PC-3 (cell line): ENCODE data around the gene ELMO3. TPM values are rescaled to one million over a fixed set of nuclear protein-coding genes. Genes with fewer than 3 reads are reported as not detected.

Experiments
- ATAC-seq: fragments of 200-7000 bp; cut with Tn5 transposase; 2 replicates; pipeline ENCODE4 v1.9.1; 2020; ENCODE audit warnings: mild to moderate bottlenecking, moderate library complexity
- BruUV-seq: library from RNA; stranded (reverse); fragments of 400-500 nt; replicated peaks from 2 replicates; lab custom pipeline; 2021; lab: Mats Ljungman, UMichigan
- CTCF ChIA-PET: fragments of 300-600 bp; sonication (Branson Sonifier 250); formaldehyde crosslinking; loops from one replicate; lab custom pipeline; 2022; ENCODE audit warnings: antibody characterized with exemption; lab: Charles Lee
- POLR2A ChIA-PET: fragments of 300-600 bp; sonication (Branson Sonifier 250); formaldehyde crosslinking; loops from one replicate; lab custom pipeline; 2022; ENCODE audit warnings: antibody characterized with exemption; ENCODE audit not compliant: unreplicated experiment; lab: Charles Lee
- DNase-seq: peaks from one replicate; pipeline ENCODE4 v3.0.0-alpha.2; 2015
- H2AFZ ChIP-seq: fragments of 300-600 bp; sonication (generic); 2 replicates; pipeline ENCODE4 v1.6.0; 2016; ENCODE audit warnings: antibody characterized with exemption, low read length
- H3F3A ChIP-seq: fragments of 300-600 bp; sonication (generic); one replicate; pipeline ENCODE4 v1.6.0; 2017; ENCODE audit warnings: antibody characterized with exemption, low read length, control low read depth, mild to moderate bottlenecking; ENCODE audit not compliant: unreplicated experiment
- H3K27ac ChIP-seq: fragments of 300-600 bp; sonication (generic); 2 replicates; pipeline ENCODE4 v1.5.1; 2016; ENCODE audit warnings: mild to moderate bottlenecking, low read length
- H3K27me3 ChIP-seq: fragments of 300-600 bp; sonication (generic); 2 replicates; pipeline ENCODE4 v1.6.1; 2016; ENCODE audit warnings: low read length, mixed read lengths
- H3K36me3 ChIP-seq: fragments of 300-600 bp; sonication (generic); 2 replicates; pipeline ENCODE4 v1.6.1; 2016; ENCODE audit warnings: low read depth, mixed run types, low read length, mixed read lengths
- H3K4me1 ChIP-seq: fragments of 300-600 bp; sonication (generic); 2 replicates; pipeline ENCODE4 v1.5.1; 2016; ENCODE audit warnings: low read length; ENCODE audit not compliant: insufficient read depth
- H3K4me2 ChIP-seq: fragments of 300-600 bp; sonication (generic); 2 replicates; pipeline ENCODE4 v1.6.0; 2016; ENCODE audit warnings: low read length
- H3K4me3 ChIP-seq: fragments of 300-600 bp; sonication (generic); 2 replicates; pipeline ENCODE4 v1.5.1; 2016; ENCODE audit warnings: mild to moderate bottlenecking, low read length, mixed read lengths
- H3K79me2 ChIP-seq: fragments of 300-600 bp; sonication (generic); 2 replicates; pipeline ENCODE4 v1.6.1; 2017; ENCODE audit warnings: low read length, mixed read lengths
- H3K9ac ChIP-seq: fragments of 300-600 bp; sonication (generic); 2 replicates; pipeline ENCODE4 v1.6.0; 2016; ENCODE audit warnings: mild to moderate bottlenecking, low read length
- H3K9me2 ChIP-seq: fragments of 300-600 bp; sonication (generic); replicated peaks from 2 replicates; pipeline ENCODE4 v1.6.1; 2016; ENCODE audit warnings: mixed run types, low read length, mixed read lengths
- H3K9me3 ChIP-seq: fragments of 300-600 bp; sonication (generic); 2 replicates; pipeline ENCODE4 v1.6.1; 2016; ENCODE audit warnings: low read length, mixed read lengths
- H4K20me1 ChIP-seq: fragments of 300-600 bp; sonication (generic); 2 replicates; pipeline ENCODE4 v1.6.1; 2016; ENCODE audit warnings: low read length, mixed read lengths
- EZH2 ChIP-seq: fragments of 300-600 bp; sonication (generic); IDR thresholded peaks from one replicate; pipeline ENCODE4 v1.6.1; 2017; ENCODE audit warnings: antibody characterized with exemption, mild to moderate bottlenecking, low read length; ENCODE audit not compliant: unreplicated experiment
- EZH2phosphoT487 ChIP-seq: fragments of 300-600 bp; sonication (generic); IDR thresholded peaks from 2 replicates; pipeline ENCODE4 v1.6.1; 2018; ENCODE audit warnings: mild to moderate bottlenecking, antibody characterized with exemption, low read length, borderline replicate concordance
- intact Hi-C: fragments of 100-400 bp; cut with micrococcal nuclease; formaldehyde crosslinking; loops from 2 replicates; pipeline ENCODE4 v1.9.0; 2023
- total RNA-seq: library from RNA; depleted of rRNA; stranded (reverse); fragments of >200 nt; gene quantifications from 2 replicates; pipeline ENCODE4 v1.2.3, GENCODE V29; 2014
- TF ChIP-seq, protein P1 (sequence below): fragments of 300-600 bp; sonication (generic); conservative IDR thresholded peaks from 2 replicates; pipeline ENCODE4 v1.5.1; 2017; ENCODE audit warnings: antibody characterized with exemption, low read depth, mild to moderate bottlenecking, low read length

The ELMO3 gene
- total RNA-seq, 1 experiment from 2014 or later, result 2.2 TPM

DNA sequence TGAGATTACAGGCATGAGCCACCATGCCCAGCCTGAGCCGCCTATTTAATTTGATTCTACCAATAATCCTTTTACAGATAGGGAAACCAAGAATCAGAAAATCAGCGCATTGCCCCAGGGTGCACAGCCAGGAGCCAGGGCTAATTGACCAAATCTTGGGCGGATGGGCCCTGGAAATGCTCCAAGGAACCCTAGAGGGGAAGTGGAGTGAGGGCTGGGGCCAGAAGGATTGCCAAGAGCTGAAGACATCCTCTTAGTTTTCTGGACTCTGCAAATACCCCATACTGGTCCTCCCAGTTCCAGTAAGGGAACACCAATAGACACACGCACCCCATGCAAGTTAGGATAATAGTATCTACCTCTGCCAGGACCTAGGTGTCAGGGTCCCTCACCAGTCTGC is 44.5 kb downstream of the ELMO3 start:
- no peaks in the 10 kb centered on the region for H3K27me3 ChIP-seq
- ChIA-PET CTCF (no interaction called here), POLR2A (no interaction called here)
- ATAC-seq (no peak), DNase-seq (no peak)
- peaks cover 66% of the 10 kb centered on the region for H3K79me2 ChIP-seq
- no peaks in the 10 kb centered on the region for H4K20me1 ChIP-seq
- H3K36me3 ChIP-seq, result 0 out of 2 replicates have a peak, but pooled peaks cover 8% of the 10 kb centered on the region
- H3K4me2 ChIP-seq, result peak overlapping the region; percentile 95
- H3K27ac ChIP-seq, result peak overlapping the region; percentile 88
- H3K9me2 ChIP-seq, result no peaks in the 10 kb centered on the region
- peak overlapping the region; percentile 48; the same call in 1 of the 2 replicates for H3K4me3 ChIP-seq
- H3K4me1 ChIP-seq, result peaks cover 62% of the 10 kb centered on the region
- intact Hi-C loops, result loop anchor here (10.0 kb wide), 1 partner anchor 49 kb away; the partner anchor contains the start of genes E2F4, ELMO3 and EXOC3L1
- peak overlapping the region; percentile 30 for H3K9ac ChIP-seq
- TF ChIP-seq EZH2, result no peak
- no peak for TF ChIP-seq EZH2phosphoT487
- TF ChIP-seq, protein P1, sequence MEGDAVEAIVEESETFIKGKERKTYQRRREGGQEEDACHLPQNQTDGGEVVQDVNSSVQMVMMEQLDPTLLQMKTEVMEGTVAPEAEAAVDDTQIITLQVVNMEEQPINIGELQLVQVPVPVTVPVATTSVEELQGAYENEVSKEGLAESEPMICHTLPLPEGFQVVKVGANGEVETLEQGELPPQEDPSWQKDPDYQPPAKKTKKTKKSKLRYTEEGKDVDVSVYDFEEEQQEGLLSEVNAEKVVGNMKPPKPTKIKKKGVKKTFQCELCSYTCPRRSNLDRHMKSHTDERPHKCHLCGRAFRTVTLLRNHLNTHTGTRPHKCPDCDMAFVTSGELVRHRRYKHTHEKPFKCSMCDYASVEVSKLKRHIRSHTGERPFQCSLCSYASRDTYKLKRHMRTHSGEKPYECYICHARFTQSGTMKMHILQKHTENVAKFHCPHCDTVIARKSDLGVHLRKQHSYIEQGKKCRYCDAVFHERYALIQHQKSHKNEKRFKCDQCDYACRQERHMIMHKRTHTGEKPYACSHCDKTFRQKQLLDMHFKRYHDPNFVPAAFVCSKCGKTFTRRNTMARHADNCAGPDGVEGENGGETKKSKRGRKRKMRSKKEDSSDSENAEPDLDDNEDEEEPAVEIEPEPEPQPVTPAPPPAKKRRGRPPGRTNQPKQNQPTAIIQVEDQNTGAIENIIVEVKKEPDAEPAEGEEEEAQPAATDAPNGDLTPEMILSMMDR, result no peak
- no peak overlapping the region for H2AFZ ChIP-seq
- no peaks in the 10 kb centered on the region for H3K9me3 ChIP-seq
- peaks cover 15% of the 10 kb centered on the region for H3F3A ChIP-seq
- no TSS peak for BruUV-seq

DNA sequence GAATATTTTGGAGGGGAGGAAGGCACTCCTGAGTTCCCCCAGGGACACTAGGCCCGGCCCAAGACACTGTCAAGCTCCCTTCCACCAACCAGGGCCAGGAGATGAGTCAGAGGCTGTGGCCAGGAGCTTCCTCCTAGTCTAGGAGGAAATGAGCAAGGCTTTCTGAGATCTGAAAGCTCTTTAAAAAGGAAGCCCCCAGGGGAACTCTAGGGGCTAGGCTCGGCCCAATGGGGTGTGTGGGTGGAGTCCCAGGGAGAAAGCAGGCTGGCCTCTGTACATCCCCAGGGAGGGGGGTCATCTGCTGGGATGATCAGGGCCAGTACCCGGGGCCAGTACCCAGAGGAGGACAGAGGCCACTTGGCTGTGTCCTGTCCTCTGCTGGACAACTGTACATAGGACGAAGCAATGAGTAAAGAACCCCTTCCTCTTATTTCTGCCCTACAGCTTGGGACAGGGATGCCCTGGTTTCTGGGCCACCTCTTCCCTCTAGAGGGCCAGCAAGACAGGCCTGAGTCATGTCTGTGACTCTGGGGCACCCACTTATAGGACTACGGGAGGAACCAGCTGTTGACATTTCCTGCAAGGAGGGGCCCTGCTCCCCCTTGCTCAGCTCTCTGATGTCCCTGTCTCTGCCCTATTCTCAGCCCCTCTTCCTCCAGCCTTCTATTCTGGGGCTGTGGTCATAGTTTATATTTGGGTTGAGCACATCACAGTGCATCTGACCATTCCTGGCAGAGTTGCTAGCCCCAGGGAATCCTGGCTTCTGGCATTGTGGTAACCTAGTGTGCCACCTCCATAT is 45.7 kb downstream of the ELMO3 start:
- ChIA-PET CTCF (interaction anchor here (0.6 to 0.8 kb wide), 2 partner anchors 18 to 46 kb away, joined by 3 to 5 read pairs; partner anchors contain the start of gene TMEM208), POLR2A (interaction anchor here (0.5 kb wide), 1 partner anchor 309 kb away, joined by 5 read pairs; no protein-coding TSS in a partner anchor)
- H2AFZ ChIP-seq, result no peak overlapping the region
- peak; percentile 91 for DNase-seq
- intact Hi-C loops, result loop anchor here (10.0 kb wide), 1 partner anchor 50 kb away; the partner anchor contains the start of genes E2F4, ELMO3 and EXOC3L1
- H3K4me2 ChIP-seq, result peak overlapping the region; percentile 95
- H3K9ac ChIP-seq, result peak overlapping the region; percentile 31
- H3K27me3 ChIP-seq, result no peaks in the 10 kb centered on the region
- no TSS peak for BruUV-seq
- H3F3A ChIP-seq, result peaks cover 15% of the 10 kb centered on the region
- peak overlapping the region; percentile 89; the same call in 1 of the 2 replicates for H3K4me3 ChIP-seq
- H3K9me2 ChIP-seq, result no peaks in the 10 kb centered on the region
- no peaks in the 10 kb centered on the region for H3K36me3 ChIP-seq
- peaks cover 68% of the 10 kb centered on the region for H3K4me1 ChIP-seq
- peaks cover 60% of the 10 kb centered on the region for H3K79me2 ChIP-seq
- TF ChIP-seq, protein P1, result peak; percentile 14; the same call in 1 of the 2 replicates
- no peak for TF ChIP-seq EZH2
- no peaks in the 10 kb centered on the region for H3K9me3 ChIP-seq
- H3K27ac ChIP-seq, result peak overlapping the region; percentile 88
- ATAC-seq, result peak; percentile 47
- no peaks in the 10 kb centered on the region for H4K20me1 ChIP-seq
